ENCODE measurements around the gene IL4.

DNA sequence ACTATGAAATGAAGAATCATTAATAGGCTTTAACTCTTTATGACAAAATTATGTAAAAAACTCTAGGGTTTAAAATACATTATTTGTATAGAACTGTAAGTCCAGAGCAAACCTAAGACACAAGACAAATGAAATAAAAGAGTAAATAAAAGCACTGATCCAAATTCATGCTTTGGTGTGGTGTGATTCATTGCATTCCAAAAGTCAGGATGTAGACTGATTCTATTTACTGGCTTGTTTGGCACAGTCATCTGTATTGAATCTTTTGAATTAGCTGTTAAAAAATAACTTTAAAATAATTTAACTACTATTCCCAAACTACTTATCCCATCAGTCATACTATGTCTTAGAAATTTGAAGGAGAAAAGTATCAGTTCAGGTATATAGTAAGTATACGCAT, 31.1 kb downstream of the IL4 start:
- TF ChIP-seq, protein P1, sequence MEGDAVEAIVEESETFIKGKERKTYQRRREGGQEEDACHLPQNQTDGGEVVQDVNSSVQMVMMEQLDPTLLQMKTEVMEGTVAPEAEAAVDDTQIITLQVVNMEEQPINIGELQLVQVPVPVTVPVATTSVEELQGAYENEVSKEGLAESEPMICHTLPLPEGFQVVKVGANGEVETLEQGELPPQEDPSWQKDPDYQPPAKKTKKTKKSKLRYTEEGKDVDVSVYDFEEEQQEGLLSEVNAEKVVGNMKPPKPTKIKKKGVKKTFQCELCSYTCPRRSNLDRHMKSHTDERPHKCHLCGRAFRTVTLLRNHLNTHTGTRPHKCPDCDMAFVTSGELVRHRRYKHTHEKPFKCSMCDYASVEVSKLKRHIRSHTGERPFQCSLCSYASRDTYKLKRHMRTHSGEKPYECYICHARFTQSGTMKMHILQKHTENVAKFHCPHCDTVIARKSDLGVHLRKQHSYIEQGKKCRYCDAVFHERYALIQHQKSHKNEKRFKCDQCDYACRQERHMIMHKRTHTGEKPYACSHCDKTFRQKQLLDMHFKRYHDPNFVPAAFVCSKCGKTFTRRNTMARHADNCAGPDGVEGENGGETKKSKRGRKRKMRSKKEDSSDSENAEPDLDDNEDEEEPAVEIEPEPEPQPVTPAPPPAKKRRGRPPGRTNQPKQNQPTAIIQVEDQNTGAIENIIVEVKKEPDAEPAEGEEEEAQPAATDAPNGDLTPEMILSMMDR (IDR thresholded peaks at IDR 0.05) = no peak
- no peak for TF ChIP-seq POLR2A (IDR thresholded peaks at IDR 0.05)
